Measurements from ENCODE around the gene CCDC9.

Gene CCDC9

DNA sequence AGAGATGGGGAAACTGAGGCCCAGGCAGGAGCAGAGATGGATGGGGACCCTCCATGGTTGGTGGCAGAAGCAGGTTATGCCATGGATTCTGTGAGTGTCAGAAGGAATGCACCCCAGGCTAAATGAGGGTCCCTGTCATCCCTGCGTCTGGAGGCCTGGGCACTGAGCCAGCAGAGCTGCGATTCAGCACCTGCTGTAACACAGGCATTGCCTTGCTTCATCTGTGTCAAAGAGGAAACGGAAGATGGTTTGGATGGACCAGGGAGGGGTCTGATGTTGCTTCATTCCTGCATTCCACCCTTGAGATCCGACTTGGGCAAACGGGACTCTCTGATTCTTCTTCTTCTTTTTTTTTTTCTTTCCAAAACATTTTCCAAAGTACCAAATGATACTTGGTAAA is 54.5 kb downstream of the CCDC9 start:
- DNase-seq, result no peak
- Histone ChIP-seq H3K27me3 (replicated peaks; ENCODE audit: control insufficient read depth, insufficient read depth, low read length, poor library complexity, severe bottlenecking) (peaks cover 3% of the 10 kb centered on the region), H3K4me3 (ENCODE audit: insufficient read depth, low read depth, low read length, poor library complexity, severe bottlenecking) (no peak overlapping the region), H3K36me3 (ENCODE audit: control insufficient read depth, insufficient read depth, low read length) (no peaks in the 10 kb centered on the region), H3K4me1 (ENCODE audit: control insufficient read depth, insufficient read depth, low read length, poor library complexity, severe bottlenecking) (no peaks in the 10 kb centered on the region), H3K27ac (ENCODE audit: insufficient read depth, low read length, poor library complexity, severe bottlenecking) (no peak overlapping the region), H3K9me3 (ENCODE audit: control insufficient read depth, low read length) (no peaks in the 10 kb centered on the region)

- H3K4me1 ChIP-seq (ENCODE audit: control insufficient read depth, insufficient read depth, low read length, poor library complexity, severe bottlenecking), result no peaks in the 10 kb centered on the region
- no peak for DNase-seq
- H3K27ac ChIP-seq (ENCODE audit: insufficient read depth, low read length, poor library complexity, severe bottlenecking), result no peak overlapping the region
- peaks cover 3% of the 10 kb centered on the region for H3K27me3 ChIP-seq (replicated peaks; ENCODE audit: control insufficient read depth, insufficient read depth, low read length, poor library complexity, severe bottlenecking)
- H3K9me3 ChIP-seq (ENCODE audit: control insufficient read depth, low read length), result no peaks in the 10 kb centered on the region
- no peak overlapping the region for H3K4me3 ChIP-seq (ENCODE audit: insufficient read depth, low read depth, low read length, poor library complexity, severe bottlenecking)
- H3K36me3 ChIP-seq (ENCODE audit: control insufficient read depth, insufficient read depth, low read length), result no peaks in the 10 kb centered on the region
Measured at GRCh38 chr19:47312366-47313006, 56.2 kb downstream of the CCDC9 start.

DNA sequence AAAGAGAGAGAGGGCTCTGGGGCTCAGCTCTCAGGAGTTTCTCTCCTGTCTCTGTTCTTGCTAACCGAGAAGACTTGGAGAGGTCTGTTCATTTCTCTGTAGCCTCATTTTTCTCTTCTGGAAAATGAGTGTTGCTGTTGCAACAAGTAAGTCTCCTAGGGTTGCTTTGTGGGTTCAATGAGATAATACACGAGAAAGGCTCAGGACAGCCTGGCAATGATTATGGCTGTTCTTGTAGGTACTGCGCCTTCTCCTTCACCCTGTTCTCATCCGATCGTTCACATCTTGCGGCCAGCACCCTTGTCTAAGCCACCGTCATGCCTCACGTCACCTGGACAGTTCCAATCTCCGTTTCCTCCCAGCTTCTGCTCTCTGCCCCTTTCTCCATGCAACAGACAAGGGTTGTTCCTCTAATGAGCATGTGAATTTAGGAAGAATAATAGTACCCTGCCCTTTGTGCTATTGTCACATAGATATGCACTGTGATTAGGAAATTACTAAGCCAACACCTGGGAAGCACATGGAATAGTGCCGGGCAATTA is 57.5 kb downstream of the CCDC9 start:
- no peak for DNase-seq
- Histone ChIP-seq H3K4me3 (ENCODE audit: insufficient read depth, low read depth, low read length, poor library complexity, severe bottlenecking) (no peak overlapping the region), H3K27ac (ENCODE audit: insufficient read depth, low read length, poor library complexity, severe bottlenecking) (no peak overlapping the region), H3K27me3 (replicated peaks; ENCODE audit: control insufficient read depth, insufficient read depth, low read length, poor library complexity, severe bottlenecking) (peaks cover 5% of the 10 kb centered on the region), H3K4me1 (ENCODE audit: control insufficient read depth, insufficient read depth, low read length, poor library complexity, severe bottlenecking) (no peaks in the 10 kb centered on the region), H3K36me3 (ENCODE audit: control insufficient read depth, insufficient read depth, low read length) (no peaks in the 10 kb centered on the region), H3K9me3 (ENCODE audit: control insufficient read depth, low read length) (no peaks in the 10 kb centered on the region)

GRCh38 chr19:47315125-47315821 is 58.9 kb downstream of the CCDC9 start:
- Histone ChIP-seq H3K4me1 (ENCODE audit: control insufficient read depth, insufficient read depth, low read length, poor library complexity, severe bottlenecking) (no peaks in the 10 kb centered on the region), H3K4me3 (ENCODE audit: insufficient read depth, low read depth, low read length, poor library complexity, severe bottlenecking) (no peak overlapping the region), H3K27me3 (replicated peaks; ENCODE audit: control insufficient read depth, insufficient read depth, low read length, poor library complexity, severe bottlenecking) (peaks cover 5% of the 10 kb centered on the region), H3K27ac (ENCODE audit: insufficient read depth, low read length, poor library complexity, severe bottlenecking) (no peak overlapping the region), H3K36me3 (ENCODE audit: control insufficient read depth, insufficient read depth, low read length) (no peaks in the 10 kb centered on the region), H3K9me3 (ENCODE audit: control insufficient read depth, low read length) (no peaks in the 10 kb centered on the region)
- no peak for DNase-seq

- no peak overlapping the region for H3K27ac ChIP-seq (ENCODE audit: insufficient read depth, low read length, poor library complexity, severe bottlenecking)
- H3K4me1 ChIP-seq (ENCODE audit: control insufficient read depth, insufficient read depth, low read length, poor library complexity, severe bottlenecking), result no peaks in the 10 kb centered on the region
- H3K36me3 ChIP-seq (ENCODE audit: control insufficient read depth, insufficient read depth, low read length), result no peaks in the 10 kb centered on the region
- no peaks in the 10 kb centered on the region for H3K9me3 ChIP-seq (ENCODE audit: control insufficient read depth, low read length)
- no peak for DNase-seq
- no peak overlapping the region for H3K4me3 ChIP-seq (ENCODE audit: insufficient read depth, low read depth, low read length, poor library complexity, severe bottlenecking)
- H3K27me3 ChIP-seq (replicated peaks; ENCODE audit: control insufficient read depth, insufficient read depth, low read length, poor library complexity, severe bottlenecking), result peaks cover 5% of the 10 kb centered on the region
Measured at GRCh38 chr19:47316513-47316912, 60.2 kb downstream of the CCDC9 start.

DNA sequence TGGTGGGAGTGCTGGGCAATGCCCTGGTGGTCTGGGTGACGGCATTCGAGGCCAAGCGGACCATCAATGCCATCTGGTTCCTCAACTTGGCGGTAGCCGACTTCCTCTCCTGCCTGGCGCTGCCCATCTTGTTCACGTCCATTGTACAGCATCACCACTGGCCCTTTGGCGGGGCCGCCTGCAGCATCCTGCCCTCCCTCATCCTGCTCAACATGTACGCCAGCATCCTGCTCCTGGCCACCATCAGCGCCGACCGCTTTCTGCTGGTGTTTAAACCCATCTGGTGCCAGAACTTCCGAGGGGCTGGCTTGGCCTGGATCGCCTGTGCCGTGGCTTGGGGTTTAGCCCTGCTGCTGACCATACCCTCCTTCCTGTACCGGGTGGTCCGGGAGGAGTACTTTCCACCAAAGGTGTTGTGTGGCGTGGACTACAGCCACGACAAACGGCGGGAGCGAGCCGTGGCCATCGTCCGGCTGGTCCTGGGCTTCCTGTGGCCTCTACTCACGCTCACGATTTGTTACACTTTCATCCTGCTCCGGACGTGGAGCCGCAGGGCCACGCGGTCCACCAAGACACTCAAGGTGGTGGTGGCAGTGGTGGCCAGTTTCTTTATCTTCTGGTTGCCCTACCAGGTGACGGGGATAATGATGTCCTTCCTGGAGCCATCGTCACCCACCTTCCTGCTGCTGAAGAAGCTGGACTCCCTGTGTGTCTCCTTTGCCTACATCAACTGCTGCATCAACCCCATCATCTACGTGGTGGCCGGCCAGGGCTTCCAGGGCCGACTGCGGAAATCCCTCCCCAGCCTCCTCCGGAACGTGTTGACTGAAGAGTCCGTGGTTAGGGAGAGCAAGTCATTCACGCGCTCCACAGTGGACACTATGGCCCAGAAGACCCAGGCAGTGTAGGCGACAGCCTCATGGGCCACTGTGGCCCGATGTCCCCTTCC is 63.9 kb downstream of the CCDC9 start:
- Histone ChIP-seq H3K9me3 (ENCODE audit: control insufficient read depth, low read length) (no peaks in the 10 kb centered on the region), H3K4me3 (ENCODE audit: insufficient read depth, low read depth, low read length, poor library complexity, severe bottlenecking) (no peak overlapping the region), H3K27me3 (replicated peaks; ENCODE audit: control insufficient read depth, insufficient read depth, low read length, poor library complexity, severe bottlenecking) (peaks cover 2% of the 10 kb centered on the region), H3K27ac (ENCODE audit: insufficient read depth, low read length, poor library complexity, severe bottlenecking) (no peak overlapping the region), H3K36me3 (ENCODE audit: control insufficient read depth, insufficient read depth, low read length) (no peaks in the 10 kb centered on the region), H3K4me1 (ENCODE audit: control insufficient read depth, insufficient read depth, low read length, poor library complexity, severe bottlenecking) (no peaks in the 10 kb centered on the region)
- no peak for DNase-seq
